GM18507 (cell line): Measurements from ENCODE around the gene PSMD11.

Experiments
- DNase-seq: peaks from one replicate; pipeline ENCODE4 v3.0.0; 2011; ENCODE audit warnings: low read depth; ENCODE audit not compliant: insufficient read length; ENCODE audit errors: extremely low spot score
- FAIRE-seq: peaks from 2 replicates; lab custom pipeline; 2011; peaks lifted over from hg19 to GRCh38; lab: Jason Lieb, UNC

Gene PSMD11

GRCh38 chr17:32461853-32462617 is 17.7 kb downstream of the PSMD11 start:
- FAIRE-seq (peak; percentile 86), DNase-seq (no peak)

GRCh38 chr17:32463304-32463703 is 19.0 kb downstream of the PSMD11 start:
- DNase-seq (no peak), FAIRE-seq (no peak)

- FAIRE-seq (no peak), DNase-seq (no peak)
These were observed 20.1 kb downstream of the PSMD11 start for GRCh38 chr17:32464374-32464773.

- FAIRE-seq = no peak
- DNase-seq = no peak
These were observed 23.6 kb downstream of the PSMD11 start for GRCh38 chr17:32467949-32468348.

GRCh38 chr17:32470405-32471167 is 26.3 kb downstream of the PSMD11 start:
- DNase-seq (no peak), FAIRE-seq (no peak)

GRCh38 chr17:32471652-32472051 is 27.3 kb downstream of the PSMD11 start:
- DNase-seq (no peak), FAIRE-seq (no peak)

- no peak for FAIRE-seq
These were observed 30.9 kb downstream of the PSMD11 start for GRCh38 chr17:32475258-32475657.

GRCh38 chr17:32477220-32477619 is 32.9 kb downstream of the PSMD11 start:
- no peak for FAIRE-seq
- no peak for DNase-seq

More at GRCh38 chr17:32475258-32475657, 30.9 kb downstream of the PSMD11 start:
- no peak for DNase-seq

GRCh38 chr17:32479074-32479617 is 34.8 kb downstream of the PSMD11 start:
- DNase-seq (no peak), FAIRE-seq (no peak)

GRCh38 chr17:32481193-32481592 is 36.9 kb downstream of the PSMD11 start:
- no peak for FAIRE-seq
- no peak for DNase-seq

GRCh38 chr17:32482568-32483320 is 38.4 kb downstream of the PSMD11 start:
- no peak for DNase-seq
- FAIRE-seq = peak; percentile 61

- FAIRE-seq (peak; percentile 76), DNase-seq (no peak)
These were observed 39.2 kb downstream of the PSMD11 start for GRCh38 chr17:32483451-32484019.

- DNase-seq (no peak), FAIRE-seq (no peak)
These were observed 39.7 kb downstream of the PSMD11 start for GRCh38 chr17:32484041-32484461.

GRCh38 chr17:32484628-32485027 is 40.3 kb downstream of the PSMD11 start:
- no peak for FAIRE-seq
- DNase-seq = no peak

- DNase-seq = no peak
- no peak for FAIRE-seq
These were observed 41.2 kb downstream of the PSMD11 start for GRCh38 chr17:32485261-32486110.

GRCh38 chr17:32486111-32486700 is 41.9 kb downstream of the PSMD11 start:
- FAIRE-seq = peak; percentile 39

GRCh38 chr17:32486701-32487472 is 42.6 kb downstream of the PSMD11 start, which contains the start of gene CDK5R1:
Gene CDK5R1, plus strand, starts transcription at chr17:32486993. Its CDS starts 628 bp downstream, at chr17:32487621.
- no peak for FAIRE-seq

More at GRCh38 chr17:32486111-32486700, 41.9 kb downstream of the PSMD11 start:
- DNase-seq = peak; percentile 72

More at GRCh38 chr17:32486701-32487472, 42.6 kb downstream of the PSMD11 start, which contains the start of gene CDK5R1:
- DNase-seq = peak; percentile 69
